ENCODE measurements around the gene COQ8B.
"Not testable (repeated sequence)": the region's sequence is repeated elsewhere in the genome, so short reads cannot be mapped to it uniquely, and the experiment has no call there.

Gene COQ8B

DNA sequence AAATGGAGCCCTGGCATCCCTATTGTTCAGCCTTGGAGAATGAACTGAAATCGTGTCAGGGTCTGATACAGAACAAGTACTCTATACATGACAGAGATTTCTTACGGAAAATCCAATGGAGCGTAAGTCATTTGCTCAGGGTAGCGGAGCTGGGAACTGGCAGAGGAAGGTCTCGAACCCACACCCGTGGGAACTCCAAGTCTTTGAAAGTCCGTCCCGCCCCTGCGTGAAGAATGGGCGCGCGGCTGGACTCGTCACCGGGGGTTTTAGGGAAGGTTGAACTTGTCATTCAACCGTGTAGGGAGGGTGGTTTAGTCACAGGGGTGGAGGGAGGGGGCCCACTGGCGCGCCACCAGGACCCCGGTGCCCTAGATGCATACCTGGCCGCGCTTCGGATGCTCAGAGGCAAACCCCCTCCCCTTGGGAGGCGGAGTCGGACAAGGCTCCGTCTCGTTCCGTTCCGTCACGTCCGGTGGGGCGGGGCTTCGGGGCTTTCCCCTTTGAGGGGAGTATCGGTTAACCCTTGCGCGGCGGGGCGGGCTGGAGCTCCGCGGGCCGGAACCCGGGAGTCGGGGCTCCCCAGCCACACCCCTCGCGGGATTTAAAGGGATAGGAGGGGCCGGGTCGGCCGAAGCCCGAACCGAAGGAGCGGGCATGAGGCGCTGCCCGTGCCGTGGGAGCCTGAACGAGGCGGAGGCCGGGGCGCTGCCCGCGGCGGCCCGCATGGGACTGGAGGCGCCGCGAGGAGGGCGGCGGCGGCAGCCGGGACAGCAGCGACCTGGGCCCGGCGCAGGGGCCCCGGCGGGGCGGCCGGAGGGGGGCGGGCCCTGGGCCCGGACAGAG is at the start of gene COQ8B, which contains the start of gene ITPKC:
COQ8B (minus strand) TSS at position 405 of the 843 bp plus-strand sequence. CDS start 2,254 bp downstream, outside the sequence.
ITPKC (plus strand) TSS at position 631 of the 843 bp plus-strand sequence; CDS start at position 655, 24 bp downstream.
- DNase-seq (ENCODE audit: low spot score) = peak; percentile 92

DNA sequence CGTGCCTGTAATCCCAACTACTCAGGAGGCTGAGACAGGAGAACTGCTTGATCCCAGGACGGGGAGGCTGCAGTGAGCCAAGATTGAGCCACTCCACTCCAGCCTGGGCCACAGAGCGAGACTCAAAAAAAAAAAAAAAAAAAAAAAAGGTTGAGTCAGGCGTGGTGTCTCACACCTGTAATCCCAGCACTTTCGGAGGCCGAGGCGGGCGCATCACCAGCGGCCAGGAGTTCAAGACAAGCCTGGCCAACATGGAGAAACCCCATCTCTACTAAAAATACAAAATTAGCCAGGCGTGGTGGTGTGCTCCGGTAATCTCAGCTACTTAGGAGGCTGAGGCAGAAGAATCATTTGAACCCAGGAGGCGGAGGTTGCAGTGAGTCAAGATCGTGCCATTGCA is 49.7 kb upstream of the COQ8B start:
- DNase-seq (ENCODE audit: low spot score) = not testable (repeated sequence)

DNA sequence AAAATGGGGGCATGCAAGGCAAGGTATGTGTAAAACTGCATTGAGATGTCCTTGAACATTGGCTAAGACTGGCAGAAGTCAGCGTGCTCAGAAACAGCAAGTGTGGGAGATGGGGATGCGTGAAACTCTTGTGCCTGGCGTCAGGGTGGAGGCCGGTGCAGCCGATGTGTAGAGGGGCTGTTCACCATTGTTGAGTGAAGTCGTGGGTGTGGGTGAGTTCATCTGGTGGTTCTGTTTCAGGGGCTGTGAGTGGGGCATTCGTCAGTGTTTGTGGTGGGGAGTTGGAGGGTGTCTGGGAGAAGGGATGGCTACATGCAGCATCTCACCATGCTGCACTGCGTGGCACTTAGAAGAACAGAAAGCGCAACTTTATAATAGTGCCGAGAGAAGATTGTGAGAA is 47.3 kb upstream of the COQ8B start:
- DNase-seq (ENCODE audit: low spot score) = no peak

DNA sequence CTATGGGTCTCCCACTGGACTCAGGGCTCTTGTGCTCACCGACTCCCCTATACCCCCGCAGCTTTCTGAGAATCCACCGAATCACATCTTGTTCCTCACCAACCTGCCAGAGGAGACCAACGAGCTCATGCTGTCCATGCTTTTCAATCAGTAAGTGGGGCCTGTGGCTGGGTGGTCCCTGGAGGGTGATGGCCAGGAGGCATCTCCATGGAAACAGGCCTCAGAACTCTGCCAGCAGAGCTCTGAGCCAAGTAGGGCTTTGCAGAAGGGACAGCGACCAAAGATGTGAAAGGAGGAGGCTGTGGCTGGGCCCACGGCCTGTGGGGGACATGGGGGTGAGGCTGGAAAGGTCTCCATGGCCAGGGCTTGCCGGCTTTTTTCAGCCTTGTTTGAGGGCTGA is 46.8 kb upstream of the COQ8B start:
- no peak for DNase-seq (ENCODE audit: low spot score)

DNA sequence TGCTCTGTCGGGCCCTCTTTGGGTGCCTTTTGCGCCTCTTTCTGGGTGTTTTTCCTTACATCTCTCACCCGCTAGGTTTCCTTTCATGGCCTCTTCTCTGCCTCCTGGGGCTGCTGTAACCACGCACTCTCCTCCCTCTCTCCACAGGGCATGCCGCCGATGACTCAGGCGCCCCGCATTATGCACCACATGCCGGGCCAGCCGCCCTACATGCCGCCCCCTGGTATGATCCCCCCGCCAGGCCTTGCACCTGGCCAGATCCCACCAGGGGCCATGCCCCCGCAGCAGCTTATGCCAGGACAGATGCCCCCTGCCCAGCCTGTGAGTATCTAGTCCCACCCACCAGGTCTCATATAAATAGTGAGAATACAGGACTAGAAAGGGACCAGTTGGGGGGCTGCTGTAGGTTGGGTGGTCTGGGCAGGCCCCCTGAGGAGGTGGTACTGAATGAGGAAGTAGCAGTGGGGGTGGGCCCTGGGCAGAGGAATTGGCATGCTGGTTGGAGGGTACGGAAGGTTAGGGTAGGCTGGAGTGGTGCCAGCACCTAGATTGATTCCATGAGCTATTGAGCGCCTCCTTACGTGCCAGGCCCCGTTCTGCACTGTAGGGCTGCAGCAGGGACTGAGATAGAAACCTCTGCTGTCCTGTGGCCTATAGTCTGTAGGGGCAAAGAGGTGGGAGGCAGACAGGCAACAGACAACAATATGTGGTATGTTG is 46.2 kb upstream of the COQ8B start:
- DNase-seq (ENCODE audit: low spot score) = no peak

DNA sequence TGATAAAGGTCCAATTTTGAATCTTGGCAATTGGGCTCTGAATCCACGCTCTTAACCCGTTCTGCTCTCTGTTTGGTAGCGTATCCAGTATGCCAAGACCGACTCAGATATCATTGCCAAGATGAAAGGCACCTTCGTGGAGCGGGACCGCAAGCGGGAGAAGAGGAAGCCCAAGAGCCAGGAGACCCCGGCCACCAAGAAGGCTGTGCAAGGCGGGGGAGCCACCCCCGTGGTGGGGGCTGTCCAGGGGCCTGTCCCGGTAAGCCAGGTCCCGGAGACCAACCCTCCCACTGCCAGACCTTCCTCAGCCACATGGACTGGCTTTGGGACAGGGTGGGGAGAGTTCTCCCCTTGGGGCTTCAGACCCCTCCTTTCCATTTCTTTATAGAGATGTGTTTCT is 42.7 kb upstream of the COQ8B start:
- no peak for DNase-seq (ENCODE audit: low spot score)

DNA sequence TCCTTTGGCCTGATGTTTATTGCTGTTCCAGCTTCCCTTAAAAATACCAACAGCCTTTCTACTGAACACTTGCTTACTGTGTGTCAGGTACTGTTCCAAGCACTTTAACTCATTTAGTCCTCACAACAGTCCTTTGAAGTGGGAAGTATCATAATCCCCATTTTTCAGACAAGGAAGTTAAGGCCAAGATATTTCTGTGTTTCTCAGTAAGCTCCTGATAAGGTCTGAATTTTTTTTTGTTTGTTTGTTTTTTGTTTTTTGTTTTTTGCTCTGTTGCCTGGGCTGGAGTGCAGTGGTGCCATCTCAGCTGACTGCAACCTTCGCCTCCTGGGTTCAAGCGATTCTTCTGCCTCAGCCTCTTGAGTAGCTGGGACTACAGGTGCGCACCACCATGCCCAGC is 41.8 kb upstream of the COQ8B start:
- DNase-seq (ENCODE audit: low spot score) = no peak

DNA sequence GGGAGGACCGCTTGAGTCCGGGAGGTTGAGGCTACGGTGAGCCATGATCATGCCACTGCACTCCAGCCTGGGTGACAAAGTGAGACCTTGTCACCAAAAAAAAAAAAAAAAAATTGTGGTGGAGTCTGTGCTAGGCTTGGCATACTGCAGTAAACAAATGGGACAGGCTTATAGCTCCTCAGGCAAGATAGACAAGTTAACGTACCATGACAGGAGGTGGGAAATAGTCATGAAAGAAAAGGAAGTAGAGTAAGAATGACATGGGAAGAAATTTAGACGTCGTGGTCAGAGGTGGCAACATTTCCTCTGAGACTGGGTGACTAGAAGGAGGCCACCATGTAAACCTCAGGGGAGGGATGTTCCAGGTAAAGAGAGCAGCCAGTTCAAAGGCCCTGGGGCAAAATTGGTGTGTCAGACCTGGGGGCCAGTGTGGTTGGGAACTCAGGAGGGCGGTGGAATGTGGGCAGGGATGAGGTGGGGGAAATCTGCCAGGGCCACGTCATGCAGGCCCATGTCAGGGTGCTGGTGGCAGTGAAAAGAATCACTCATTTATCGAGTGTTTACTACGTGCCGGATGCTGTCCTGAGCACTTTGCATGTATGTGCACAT is 39.9 kb upstream of the COQ8B start:
- no peak for DNase-seq (ENCODE audit: low spot score)

DNA sequence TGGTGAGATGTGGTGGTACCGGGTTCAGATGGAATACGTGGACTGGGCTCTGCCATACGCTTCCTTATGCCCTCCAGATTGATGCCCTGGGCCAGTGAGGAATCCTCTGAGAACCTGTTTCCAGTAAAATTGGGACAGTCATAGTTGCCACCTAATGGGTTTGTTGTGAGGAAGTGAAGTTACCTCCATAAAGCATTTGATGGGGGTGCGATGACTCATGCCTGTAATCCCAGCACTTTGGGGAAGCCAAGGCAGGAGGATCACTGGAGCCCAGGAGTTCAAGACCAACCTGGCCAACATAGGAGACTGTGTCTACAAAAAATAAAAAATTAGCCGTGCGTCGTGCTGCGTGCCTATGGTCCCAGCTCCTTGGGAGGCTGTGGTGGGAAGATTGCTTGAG is 39.1 kb upstream of the COQ8B start:
- no peak for DNase-seq (ENCODE audit: low spot score)

DNA sequence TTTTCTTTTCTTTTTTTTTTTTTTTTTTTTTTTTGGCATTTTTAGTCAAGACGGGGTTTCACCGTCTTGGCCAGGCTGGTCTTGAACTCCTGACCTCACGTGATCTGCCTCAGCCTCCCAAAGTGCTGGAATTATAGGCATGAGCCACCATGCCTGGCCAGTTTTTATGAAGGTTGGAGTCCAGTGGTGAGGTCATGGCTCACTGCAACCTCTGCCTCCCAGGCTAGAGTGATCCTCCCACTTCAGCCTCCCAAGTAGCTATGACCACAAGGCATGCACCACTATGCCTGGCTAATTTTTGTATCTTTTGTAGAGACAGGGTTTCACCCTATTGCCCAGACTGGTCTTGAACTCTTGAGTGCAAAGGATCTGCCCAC is 38.5 kb upstream of the COQ8B start:
- no peak for DNase-seq (ENCODE audit: low spot score)

DNA sequence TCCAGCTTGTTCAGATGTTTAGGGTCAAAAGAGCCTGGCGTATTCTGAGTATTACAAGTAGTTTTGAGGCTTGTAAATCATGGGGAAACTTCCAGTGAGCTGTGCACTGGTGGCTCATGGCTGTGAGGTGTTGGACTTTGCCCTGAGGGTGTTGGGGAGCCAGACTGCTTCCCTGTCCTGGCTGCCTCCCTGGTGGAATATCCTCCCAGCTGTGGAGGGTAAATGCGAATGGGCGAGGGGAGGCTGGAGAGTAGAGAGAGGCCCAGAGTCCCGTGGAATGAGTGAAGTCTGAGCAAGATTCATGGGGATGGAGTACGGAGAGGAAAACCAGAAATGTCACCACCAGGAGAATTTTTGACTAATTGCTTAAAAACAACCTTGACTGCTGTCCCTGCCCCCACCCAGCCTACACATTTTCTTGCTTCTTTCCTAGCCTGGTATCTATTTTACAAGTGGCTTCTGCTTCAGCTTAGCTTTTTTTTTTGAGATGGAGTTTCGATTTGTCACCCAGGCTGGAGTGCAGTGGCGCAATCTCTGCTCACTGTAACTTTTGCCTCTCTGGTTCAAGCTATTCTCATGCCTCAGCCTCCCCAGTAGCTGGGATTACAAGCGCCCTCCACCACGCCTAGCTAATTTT is 38.0 kb upstream of the COQ8B start:
- DNase-seq (ENCODE audit: low spot score) = peak; percentile 46

DNA sequence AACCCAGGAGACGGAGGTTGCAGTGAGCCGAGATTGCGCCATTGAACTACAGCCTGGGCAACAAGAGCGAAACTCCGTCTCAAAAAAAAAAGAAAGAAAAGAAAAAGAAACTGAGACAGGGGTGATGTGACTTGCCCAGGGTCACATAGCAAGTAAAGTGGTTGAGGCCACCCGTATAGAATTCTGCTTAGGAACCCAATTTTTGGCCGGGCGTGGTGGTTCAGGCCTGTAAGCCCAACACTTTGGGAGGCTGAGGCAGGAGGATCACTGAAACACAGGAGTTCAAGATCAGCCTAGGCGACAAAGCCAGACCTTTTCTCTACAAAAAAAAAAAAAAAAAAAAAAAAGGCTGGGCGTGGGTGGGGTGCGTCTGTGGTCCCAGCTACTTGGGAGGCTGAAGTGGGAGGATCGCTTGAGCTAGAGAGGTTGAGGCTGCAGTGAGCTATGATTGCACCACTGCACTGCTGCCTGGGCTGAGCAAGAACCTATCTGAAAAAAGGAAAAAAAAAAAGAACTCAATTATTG is 35.6 kb upstream of the COQ8B start:
- no peak for DNase-seq (ENCODE audit: low spot score)

DNA sequence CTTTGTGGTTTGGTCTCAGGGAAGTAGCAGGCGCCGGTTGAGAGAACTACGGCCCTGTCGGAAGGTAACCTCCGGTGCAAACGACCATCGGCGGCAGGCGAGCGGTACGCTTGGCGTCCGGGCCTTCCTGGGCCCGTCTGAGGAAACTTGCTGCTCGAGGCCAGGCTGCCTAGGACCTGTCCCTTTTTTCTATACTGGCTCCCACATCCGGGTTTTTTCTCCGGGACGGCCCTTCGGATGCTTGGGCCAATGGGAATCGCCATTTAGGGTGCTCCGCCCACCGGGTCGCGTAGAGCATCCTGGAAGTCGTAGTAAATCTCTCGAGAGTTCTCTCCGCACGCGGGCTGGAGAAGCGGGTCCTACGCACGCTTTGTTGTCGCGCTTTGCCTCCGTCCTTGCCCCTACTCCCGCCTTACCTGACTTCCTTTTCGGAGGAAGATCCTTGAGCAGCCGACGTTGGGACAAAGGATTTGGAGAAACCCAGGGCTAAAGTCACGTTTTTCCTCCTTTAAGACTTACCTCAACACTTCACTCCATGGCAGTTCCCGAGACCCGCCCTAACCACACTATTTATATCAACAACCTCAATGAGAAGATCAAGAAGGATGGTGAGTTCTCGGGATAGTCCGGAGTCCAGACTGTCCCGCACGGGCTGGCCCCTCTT is 34.3 kb upstream of the COQ8B start, which contains the start of gene SNRPA:
SNRPA (plus strand) TSS at position 330 of the 664 bp plus-strand sequence; CDS start at position 536, 206 bp downstream.
- peak; percentile 92 for DNase-seq (ENCODE audit: low spot score)

DNA sequence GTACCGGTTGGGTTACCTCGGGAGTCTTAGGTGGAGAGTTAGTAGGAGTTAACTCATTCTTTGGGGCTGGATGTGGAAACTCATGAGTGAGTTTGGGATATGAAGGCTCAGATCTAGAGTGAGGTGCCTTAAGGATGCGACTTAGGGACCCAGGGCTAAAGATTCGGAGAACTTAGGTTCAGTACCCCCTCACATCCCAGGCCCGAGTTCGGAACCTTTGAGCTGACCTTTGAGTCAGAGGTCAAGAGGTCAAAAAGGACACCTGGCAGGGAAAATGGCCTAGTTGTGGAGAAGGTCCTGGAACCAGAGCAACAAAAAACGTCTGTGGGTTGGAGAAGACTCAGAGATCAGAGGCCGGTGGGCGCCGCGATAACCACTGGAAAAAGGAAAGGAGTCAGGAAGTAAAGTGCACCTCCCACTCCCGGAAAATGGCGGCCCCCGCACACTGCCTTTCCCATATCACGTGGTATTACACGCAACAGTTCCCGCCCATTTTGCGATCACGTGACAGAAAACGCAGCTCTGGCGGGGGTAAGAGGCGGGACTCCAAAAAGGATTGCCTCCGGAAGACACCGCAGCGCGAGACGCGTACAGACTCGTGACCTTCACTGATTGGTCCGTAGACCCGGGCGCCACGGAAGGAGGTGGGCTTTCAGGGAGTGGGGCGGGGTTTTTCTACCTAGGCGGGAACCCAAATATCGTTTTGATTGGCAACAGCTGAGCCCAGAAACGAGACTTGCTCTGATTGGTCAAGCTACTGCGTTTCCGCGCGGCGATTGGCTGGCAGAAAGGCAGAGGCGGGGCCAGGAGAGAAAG is 33.6 kb upstream of the COQ8B start, which contains the start of gene ACTMAP:
ACTMAP (minus strand) TSS at position 420 of the 816 bp plus-strand sequence. CDS start 674 bp downstream, outside the sequence.
- peak; percentile 96 for DNase-seq (ENCODE audit: low spot score)

DNA sequence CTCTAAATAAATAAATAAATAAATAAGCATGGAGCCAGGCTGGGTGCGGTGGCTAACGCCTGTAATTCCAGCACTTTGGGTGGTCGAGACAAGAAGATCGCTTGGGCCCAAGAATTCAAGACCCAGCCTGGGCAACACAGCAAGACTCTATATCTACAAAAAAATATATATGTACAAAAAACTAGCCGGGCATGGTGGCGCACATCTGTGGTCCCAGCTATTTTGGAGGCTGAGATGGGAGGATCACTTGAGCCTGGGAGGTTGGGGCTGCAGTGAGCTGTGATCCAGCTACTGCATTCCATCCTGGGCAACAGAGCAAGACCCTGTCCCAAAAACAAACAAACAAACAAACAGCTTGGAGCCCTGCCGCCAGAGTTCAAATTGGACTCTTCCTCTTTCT is 30.9 kb upstream of the COQ8B start:
- DNase-seq (ENCODE audit: low spot score) = no peak

DNA sequence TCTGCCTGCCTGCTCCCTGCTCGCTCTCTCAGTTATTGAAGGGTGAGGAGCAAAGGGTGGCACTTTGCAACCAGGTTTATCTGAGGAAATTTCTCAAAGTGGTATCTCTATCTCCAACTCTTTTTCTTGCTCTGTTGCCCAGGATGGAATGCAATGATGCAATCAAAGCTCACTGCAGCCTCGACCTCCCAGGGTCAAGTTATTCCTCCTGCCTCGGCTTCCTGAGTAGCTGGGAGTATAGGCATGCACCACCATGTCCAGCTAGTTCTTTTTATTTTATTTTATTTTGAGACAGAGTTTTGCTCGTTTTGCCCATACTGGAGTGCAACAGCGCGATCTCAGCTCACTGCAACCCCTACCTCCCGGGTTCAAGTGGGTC is 28.7 kb upstream of the COQ8B start:
- DNase-seq (ENCODE audit: low spot score) = no peak

DNA sequence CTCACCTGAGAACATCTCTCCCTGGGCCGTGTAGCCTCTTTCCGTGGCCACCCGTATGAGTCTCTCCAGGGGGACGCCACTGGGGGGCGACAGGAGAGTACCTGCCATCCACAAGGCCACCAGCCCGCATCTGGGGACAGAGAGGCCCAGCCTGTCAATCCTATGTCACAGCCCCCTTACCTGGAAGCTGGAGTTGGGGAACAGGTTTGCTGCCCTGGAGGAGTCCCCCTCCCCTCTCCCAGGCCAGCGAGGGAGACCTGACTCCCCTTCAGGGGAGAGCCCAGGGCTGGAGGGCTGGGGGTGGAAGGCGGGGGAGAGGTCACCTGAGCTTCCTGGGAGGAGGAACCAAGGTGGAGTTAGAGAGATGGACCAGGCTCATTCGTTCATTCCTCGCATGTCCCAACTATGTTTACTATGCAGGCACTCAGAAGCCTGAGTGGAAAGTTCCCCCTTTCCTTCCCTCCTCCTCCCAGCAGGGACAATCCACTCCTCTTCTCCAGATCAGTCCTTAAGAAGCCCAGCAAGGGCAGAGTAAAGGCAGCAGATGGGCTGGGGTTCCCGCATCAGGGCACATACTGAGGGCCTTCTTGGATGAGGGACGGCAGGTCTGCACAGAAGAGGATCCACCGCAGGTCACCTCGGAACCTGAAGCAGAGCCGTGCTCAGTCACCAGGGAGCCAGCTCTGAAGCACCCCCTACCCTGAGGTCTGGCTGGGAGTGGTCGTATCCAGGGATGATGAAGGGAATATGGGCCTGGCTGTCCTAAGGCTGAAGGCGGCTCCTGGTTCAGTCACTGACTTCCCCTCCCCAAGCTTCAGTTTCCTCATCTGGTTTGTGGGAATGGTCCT is 28.1 kb upstream of the COQ8B start:
- DNase-seq (ENCODE audit: low spot score) = peak; percentile 43

DNA sequence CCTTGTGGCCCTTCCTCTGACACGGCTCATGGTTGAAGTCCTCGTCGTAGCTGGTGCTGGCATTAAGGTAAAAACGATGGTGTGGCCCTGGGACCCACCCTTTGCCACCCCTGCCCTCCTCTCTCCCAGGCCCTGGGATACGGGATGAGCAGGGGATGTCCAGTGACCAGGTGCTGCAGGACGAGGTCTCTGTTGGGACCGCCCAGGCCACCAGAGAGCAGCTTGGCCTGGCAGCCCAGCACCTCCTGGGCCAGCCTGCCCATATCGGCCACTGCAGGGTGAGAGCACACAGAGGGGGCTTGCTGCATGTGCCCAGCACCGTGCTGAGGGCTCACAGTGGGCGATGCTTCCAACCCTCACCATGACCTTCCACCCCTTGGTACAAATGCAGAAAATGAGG is 27.2 kb upstream of the COQ8B start:
- DNase-seq (ENCODE audit: low spot score) = no peak

DNA sequence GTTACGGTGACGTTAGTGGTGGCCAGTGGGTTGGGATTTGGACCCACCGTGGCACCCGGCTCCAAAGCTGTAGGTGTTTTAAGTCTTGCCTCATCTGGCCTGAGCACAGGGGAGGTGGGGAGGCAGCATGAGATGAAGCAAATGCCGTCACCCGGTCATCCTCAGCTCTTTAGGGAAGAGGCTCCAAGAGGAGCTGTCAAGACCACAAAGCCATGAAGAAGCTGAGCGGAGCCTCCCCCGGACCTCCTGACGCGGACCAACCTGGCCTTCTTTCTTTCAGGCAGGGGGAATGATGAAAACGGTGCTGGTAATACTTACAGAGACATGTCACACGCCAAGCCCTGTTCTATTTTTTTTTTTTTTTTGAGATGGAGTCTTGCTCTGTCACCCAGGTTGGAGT is 26.2 kb upstream of the COQ8B start:
- no peak for DNase-seq (ENCODE audit: low spot score)

DNA sequence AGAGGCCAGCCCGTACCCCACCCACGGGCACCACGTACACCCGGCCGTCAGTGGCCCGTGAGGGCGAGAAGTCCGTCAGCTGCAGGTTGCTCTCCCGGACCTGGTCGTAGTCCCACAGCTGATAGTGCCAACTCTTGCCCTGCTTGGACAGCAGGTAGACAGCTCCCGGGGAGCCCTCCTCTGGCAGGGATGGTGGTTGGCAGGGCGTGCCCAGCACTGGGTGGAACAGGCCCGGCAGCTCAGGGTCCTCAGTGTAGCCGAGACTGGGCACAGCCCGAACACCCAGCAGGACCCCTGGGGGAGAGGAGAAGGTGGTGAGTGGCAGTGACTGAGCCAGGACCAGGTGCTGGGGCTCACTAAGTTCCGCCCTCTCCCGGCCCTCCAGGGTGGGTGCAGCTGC is 25.8 kb upstream of the COQ8B start:
- DNase-seq (ENCODE audit: low spot score) = no peak

Measured in HuH-7.5 (cell line).